Karpas-422 (cell line): Measurements from ENCODE around the gene PCDHGB5. TPM values are rescaled to one million over a fixed set of nuclear protein-coding genes. Genes with fewer than 3 reads are reported as not detected.
"Not testable (repeated sequence)": the region's sequence is repeated elsewhere in the genome, so short reads cannot be mapped to it uniquely, and the experiment has no call there.

Experiments
- DNase-seq: peaks from one replicate; pipeline ENCODE4 v3.0.0-alpha.2; 2015
- H2AFZ ChIP-seq: fragments of 200-600 bp; sonication (generic); 2 replicates; pipeline ENCODE4 v1.6.1; 2014; ENCODE audit warnings: antibody characterized with exemption, low read length, mixed read lengths
- H3K27ac ChIP-seq: fragments of 200-600 bp; sonication (generic); 2 replicates; pipeline ENCODE4 v1.5.1; 2014; ENCODE audit warnings: mild to moderate bottlenecking, low read length, moderate library complexity
- H3K27me3 ChIP-seq: fragments of 200-600 bp; sonication (generic); 2 replicates; pipeline ENCODE4 v1.6.1; 2014; ENCODE audit warnings: low read length, mixed read lengths
- H3K36me3 ChIP-seq: fragments of 200-600 bp; sonication (generic); 2 replicates; pipeline ENCODE4 v1.6.1; 2014; ENCODE audit warnings: low read length, mixed read lengths; ENCODE audit not compliant: insufficient read depth
- H3K4me1 ChIP-seq: fragments of 200-600 bp; sonication (generic); 2 replicates; pipeline ENCODE4 v1.6.1; 2014; ENCODE audit warnings: mild to moderate bottlenecking, low read length, mixed read lengths
- H3K4me2 ChIP-seq: fragments of 200-600 bp; sonication (generic); 2 replicates; pipeline ENCODE4 v1.6.1; 2014; ENCODE audit warnings: low read length, low read depth, mild to moderate bottlenecking; ENCODE audit not compliant: poor library complexity, severe bottlenecking
- H3K4me3 ChIP-seq: fragments of 200-600 bp; sonication (generic); 2 replicates; pipeline ENCODE4 v1.5.1; 2014; ENCODE audit warnings: mild to moderate bottlenecking, antibody characterized with exemption, low read length, mixed read lengths
- H3K79me2 ChIP-seq: fragments of 200-600 bp; sonication (generic); 2 replicates; pipeline ENCODE4 v1.6.1; 2014; ENCODE audit warnings: mild to moderate bottlenecking, low read length, mixed read lengths
- H3K9ac ChIP-seq: fragments of 200-600 bp; sonication (generic); 2 replicates; pipeline ENCODE4 v1.6.0; 2014; ENCODE audit warnings: low read length
- H3K9me2 ChIP-seq: fragments of 200-600 bp; sonication (generic), shearing (Covaris generic); replicated peaks from 2 replicates; pipeline ENCODE4 v1.6.0; 2014; ENCODE audit warnings: mild to moderate bottlenecking, low read length, moderate library complexity; ENCODE audit not compliant: insufficient read depth
- H3K9me3 ChIP-seq: fragments of 300-700, 200-600 bp; sonication (generic); 2 replicates; pipeline ENCODE4 v1.6.1; 2014; ENCODE audit warnings: low read length, mixed read lengths
- H4K20me1 ChIP-seq: fragments of 200-600 bp; sonication (generic); 2 replicates; pipeline ENCODE4 v1.6.1; 2014; ENCODE audit warnings: mild to moderate bottlenecking, antibody characterized with exemption, low read length, low read depth; ENCODE audit not compliant: insufficient read depth
- total RNA-seq: library from RNA; depleted of rRNA; stranded (reverse); fragments of >200 nt; shearing (Covaris generic); gene quantifications from 2 replicates; pipeline ENCODE4 v1.2.3, GENCODE V29; 2014; ENCODE audit warnings: low replicate concordance; rRNA removed

The PCDHGB5 gene
- 17.0 and 26.4 TPM in 2 replicates for total RNA-seq

DNA sequence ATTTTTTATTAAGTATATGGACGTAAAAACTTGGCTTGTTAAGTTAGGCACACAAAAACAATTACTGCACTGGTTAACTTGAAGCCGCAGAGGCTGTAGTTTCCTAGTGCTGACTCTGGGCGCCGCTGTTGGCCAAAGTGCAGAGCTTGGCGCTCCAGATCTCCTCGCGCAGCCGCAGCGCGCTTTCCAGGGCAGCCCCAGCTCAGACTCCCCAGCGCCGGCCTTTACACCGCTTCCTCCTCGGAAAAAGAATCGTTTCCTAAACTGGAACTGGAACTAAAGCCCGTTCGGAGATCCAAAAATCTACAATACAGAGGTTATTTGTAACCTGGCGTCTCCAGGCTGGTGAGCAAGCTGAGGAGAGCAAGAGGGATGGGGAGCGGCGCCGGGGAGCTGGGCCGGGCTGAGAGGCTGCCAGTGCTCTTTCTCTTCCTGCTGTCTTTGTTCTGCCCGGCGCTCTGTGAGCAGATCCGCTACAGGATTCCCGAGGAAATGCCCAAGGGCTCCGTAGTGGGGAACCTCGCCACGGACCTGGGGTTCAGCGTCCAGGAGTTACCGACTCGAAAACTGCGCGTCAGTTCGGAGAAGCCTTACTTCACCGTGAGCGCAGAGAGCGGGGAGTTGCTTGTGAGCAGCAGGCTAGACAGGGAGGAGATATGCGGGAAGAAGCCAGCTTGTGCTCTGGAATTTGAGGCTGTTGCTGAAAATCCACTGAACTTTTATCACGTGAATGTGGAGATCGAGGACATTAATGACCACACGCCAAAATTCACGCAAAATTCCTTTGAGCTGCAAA lies at the start of gene PCDHGB5:
TSS of gene PCDHGB5 (plus strand) at position 192 of the 796 bp plus-strand sequence. CDS start at position 373, 181 bp downstream.
- not testable (repeated sequence) for H3K27ac ChIP-seq, H3K27me3 ChIP-seq, H4K20me1 ChIP-seq, H2AFZ ChIP-seq, H3K9me2 ChIP-seq, H3K4me1 ChIP-seq
- peaks cover 22% of the 10 kb centered on the region for H3K79me2 ChIP-seq
- peak within 1 kb of the TSS; percentile 51; the same call in 1 of the 2 replicates for H3K4me3 ChIP-seq
- H3K36me3 ChIP-seq, result peaks cover 29% of the 10 kb centered on the region
- peaks cover 21% of the 10 kb centered on the region for H3K9me3 ChIP-seq
- peak within 1 kb of the TSS; percentile 17 for H3K4me2 ChIP-seq
- H3K9ac ChIP-seq, result peak within 1 kb of the TSS; percentile 49
- DNase-seq, result peak; percentile 78

- Histone ChIP-seq H3K9me2 (no peaks in the 10 kb centered on the region), H3K9ac (peak within 1 kb of the TSS; percentile 69), H3K27me3 (no peaks in the 10 kb centered on the region), H3K9me3 (peaks cover 7% of the 10 kb centered on the region), H3K79me2 (peaks cover 28% of the 10 kb centered on the region), H3K36me3 (peaks cover 18% of the 10 kb centered on the region; the same call in 1 of the 2 replicates), H4K20me1 (no peaks in the 10 kb centered on the region), H3K4me3 (peak within 1 kb of the TSS; percentile 68), H2AFZ (peak within 1 kb of the TSS; percentile 22; the same call in 1 of the 2 replicates), H3K4me2 (peak within 1 kb of the TSS; percentile 71), H3K4me1 (peaks cover 12% of the 10 kb centered on the region), H3K27ac (peak within 1 kb of the TSS; percentile 47)
- DNase-seq, result peak; percentile 93
Measured at GRCh38 chr5:141349917-141350619, 47.7 kb upstream of the PCDHGB5 start, which contains the start of gene PCDHGB1. PCDHGB1 (plus strand) TSS chr5:141350099; CDS start chr5:141350261, 162 bp downstream.

DNA sequence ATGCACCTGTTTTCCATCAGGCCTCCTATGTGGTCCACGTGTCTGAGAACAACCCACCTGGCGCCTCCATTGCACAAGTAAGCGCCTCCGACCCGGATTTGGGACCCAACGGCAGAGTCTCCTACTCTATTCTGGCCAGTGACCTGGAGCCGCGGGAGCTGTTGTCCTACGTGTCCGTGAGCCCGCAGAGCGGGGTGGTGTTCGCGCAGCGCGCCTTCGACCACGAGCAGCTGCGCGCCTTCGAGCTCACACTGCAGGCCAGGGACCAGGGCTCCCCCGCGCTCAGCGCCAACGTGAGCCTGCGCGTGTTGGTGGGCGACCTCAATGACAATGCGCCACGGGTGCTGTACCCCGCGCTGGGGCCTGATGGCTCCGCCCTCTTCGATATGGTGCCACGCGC lies 46.2 kb upstream of the PCDHGB5 start:
- no peak overlapping the region for H3K4me2 ChIP-seq
- peaks cover 13% of the 10 kb centered on the region for H3K9me3 ChIP-seq
- H3K27ac ChIP-seq, result no peak overlapping the region
- peaks cover 34% of the 10 kb centered on the region for H3K79me2 ChIP-seq
- H4K20me1 ChIP-seq, result no peaks in the 10 kb centered on the region
- no peaks in the 10 kb centered on the region for H3K27me3 ChIP-seq
- no peaks in the 10 kb centered on the region for H3K9me2 ChIP-seq
- peaks cover 22% of the 10 kb centered on the region; the same call in 1 of the 2 replicates for H3K36me3 ChIP-seq
- H3K9ac ChIP-seq, result no peak overlapping the region
- peaks cover 12% of the 10 kb centered on the region for H3K4me1 ChIP-seq
- H3K4me3 ChIP-seq, result peak overlapping the region; percentile 68; the same call in 1 of the 2 replicates
- no peak for DNase-seq
- H2AFZ ChIP-seq, result no peak overlapping the region

DNA sequence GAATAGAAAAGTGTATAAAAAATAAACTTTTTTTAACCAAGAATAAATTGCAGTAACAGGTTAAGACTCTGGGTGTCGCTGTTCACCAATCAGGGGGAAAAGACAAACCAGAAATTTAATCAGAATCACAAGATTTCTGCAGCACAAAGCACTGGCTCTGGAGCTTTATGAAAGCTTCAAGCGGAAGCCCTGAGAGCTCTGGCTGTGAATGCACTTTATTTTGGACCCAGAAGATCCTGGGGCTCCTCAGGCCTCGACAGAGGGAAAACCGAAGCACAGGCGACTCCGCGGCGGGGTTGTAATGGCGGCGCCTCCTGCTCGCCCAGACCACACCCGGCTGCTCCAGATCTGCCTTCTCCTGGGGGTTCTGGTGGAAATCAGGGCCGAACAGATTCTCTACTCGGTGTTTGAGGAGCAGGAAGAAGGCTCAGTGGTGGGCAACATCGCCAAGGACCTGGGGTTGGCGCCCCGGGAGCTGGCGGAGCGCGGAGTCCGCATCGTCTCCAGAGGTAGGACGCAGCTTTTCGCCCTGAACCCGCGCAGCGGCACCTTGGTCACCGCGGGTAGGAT lies 42.8 kb upstream of the PCDHGB5 start, which contains the start of gene PCDHGA4:
TSS of gene PCDHGA4 (plus strand) at position 122 of the 570 bp plus-strand sequence. CDS start at position 209, 87 bp downstream.
- Histone ChIP-seq H3K4me3 (peak within 1 kb of the TSS; percentile 27; the same call in 1 of the 2 replicates), H3K4me2 (peak within 1 kb of the TSS; percentile 38), H3K79me2 (peaks cover 38% of the 10 kb centered on the region), H3K27me3 (no peaks in the 10 kb centered on the region), H4K20me1 (no peaks in the 10 kb centered on the region), H3K27ac (no peak within 1 kb of the TSS), H2AFZ (no peak within 1 kb of the TSS), H3K4me1 (peaks cover 26% of the 10 kb centered on the region), H3K9me3 (peaks cover 13% of the 10 kb centered on the region), H3K36me3 (peaks cover 28% of the 10 kb centered on the region; the same call in 1 of the 2 replicates), H3K9ac (no peak within 1 kb of the TSS), H3K9me2 (no peaks in the 10 kb centered on the region)
- DNase-seq, result peak; percentile 58

DNA sequence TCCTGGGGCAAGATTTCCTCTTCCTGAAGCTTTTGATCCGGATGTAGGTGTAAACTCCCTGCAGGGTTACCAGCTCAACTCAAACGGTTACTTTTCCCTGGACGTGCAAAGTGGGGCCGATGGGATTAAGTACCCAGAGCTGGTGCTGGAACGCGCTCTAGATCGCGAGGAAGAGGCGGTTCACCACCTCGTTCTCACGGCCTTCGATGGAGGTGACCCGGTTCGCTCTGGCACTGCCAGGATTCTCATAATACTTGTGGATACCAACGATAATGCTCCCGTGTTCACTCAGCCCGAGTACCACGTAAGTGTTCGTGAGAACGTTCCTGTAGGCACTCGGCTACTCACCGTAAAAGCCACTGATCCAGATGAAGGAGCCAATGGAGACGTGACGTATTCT lies 42.1 kb upstream of the PCDHGB5 start:
- Histone ChIP-seq H3K4me3 (no peak overlapping the region), H3K4me1 (peaks cover 27% of the 10 kb centered on the region), H3K9me2 (no peaks in the 10 kb centered on the region), H3K79me2 (peaks cover 42% of the 10 kb centered on the region), H2AFZ (no peak overlapping the region), H3K27ac (no peak overlapping the region), H3K36me3 (peaks cover 28% of the 10 kb centered on the region; the same call in 1 of the 2 replicates), H3K27me3 (no peaks in the 10 kb centered on the region), H3K9me3 (peaks cover 13% of the 10 kb centered on the region), H3K4me2 (no peak overlapping the region), H4K20me1 (no peaks in the 10 kb centered on the region), H3K9ac (no peak overlapping the region)
- DNase-seq, result no peak

DNA sequence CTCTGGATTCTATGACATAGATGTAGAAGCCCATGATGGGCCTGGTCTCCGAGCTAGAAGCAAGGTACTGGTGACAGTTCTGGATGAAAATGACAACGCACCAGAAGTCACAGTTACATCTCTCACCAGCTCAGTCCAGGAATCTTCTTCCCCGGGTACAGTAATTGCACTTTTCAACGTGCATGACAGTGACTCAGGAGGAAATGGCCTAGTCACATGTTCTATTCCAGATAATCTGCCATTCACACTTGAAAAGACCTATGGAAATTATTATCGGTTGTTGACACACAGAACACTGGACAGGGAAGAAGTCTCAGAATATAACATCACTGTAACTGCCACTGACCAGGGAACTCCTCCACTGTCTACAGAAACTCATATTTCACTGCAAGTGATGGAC lies 41.6 kb upstream of the PCDHGB5 start:
- Histone ChIP-seq H3K4me1 (peaks cover 24% of the 10 kb centered on the region), H3K27me3 (no peaks in the 10 kb centered on the region), H3K4me3 (no peak overlapping the region), H3K36me3 (peaks cover 29% of the 10 kb centered on the region; the same call in 1 of the 2 replicates), H2AFZ (no peak overlapping the region), H3K4me2 (no peak overlapping the region), H3K9me3 (peaks cover 15% of the 10 kb centered on the region), H3K9me2 (no peaks in the 10 kb centered on the region), H3K27ac (no peak overlapping the region), H3K9ac (no peak overlapping the region), H3K79me2 (peaks cover 40% of the 10 kb centered on the region), H4K20me1 (no peaks in the 10 kb centered on the region)
- no peak for DNase-seq

DNA sequence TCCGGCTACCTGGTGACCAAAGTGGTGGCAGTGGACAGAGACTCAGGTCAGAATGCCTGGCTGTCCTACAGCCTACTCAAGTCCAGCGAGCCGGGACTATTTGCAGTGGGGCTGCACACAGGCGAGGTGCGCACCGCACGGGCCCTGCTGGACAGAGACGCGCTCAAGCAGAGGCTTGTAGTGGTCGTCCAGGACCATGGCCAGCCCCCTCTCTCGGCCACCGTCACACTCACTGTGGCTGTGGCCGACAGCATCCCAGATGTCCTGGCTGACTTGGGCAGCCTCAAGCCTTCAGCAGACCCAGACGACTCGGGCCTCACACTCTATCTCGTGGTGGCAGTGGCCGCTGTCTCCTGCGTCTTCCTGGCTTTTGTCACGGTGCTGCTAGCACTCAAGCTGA lies 40.8 kb upstream of the PCDHGB5 start:
- H3K27me3 ChIP-seq, result no peaks in the 10 kb centered on the region
- H3K4me2 ChIP-seq, result no peak overlapping the region
- peaks cover 19% of the 10 kb centered on the region for H3K9me3 ChIP-seq
- DNase-seq, result no peak
- peaks cover 24% of the 10 kb centered on the region for H3K4me1 ChIP-seq
- peaks cover 28% of the 10 kb centered on the region; the same call in 1 of the 2 replicates for H3K36me3 ChIP-seq
- H3K4me3 ChIP-seq, result no peak overlapping the region
- no peak overlapping the region for H2AFZ ChIP-seq
- H3K9me2 ChIP-seq, result no peaks in the 10 kb centered on the region
- no peak overlapping the region for H3K9ac ChIP-seq
- H4K20me1 ChIP-seq, result no peaks in the 10 kb centered on the region
- H3K79me2 ChIP-seq, result peaks cover 38% of the 10 kb centered on the region
- H3K27ac ChIP-seq, result no peak overlapping the region
